GM12874 (cell line): ENCODE data around the gene MEIS3.

Source experiments
- CTCF ChIP-seq: IDR thresholded peaks from 2 replicates; pipeline ENCODE4 v1.5.1; 2011; ENCODE audit warnings: low read depth, mild to moderate bottlenecking, control low read depth, low read length, moderate library complexity; ENCODE audit not compliant: insufficient read depth

MEIS3 gene

GRCh38 chr19:47404334-47405196 lies 14.8 kb downstream of the MEIS3 start:
- no peak for TF ChIP-seq CTCF

- TF ChIP-seq CTCF, result no peak
Measured at GRCh38 chr19:47402504-47402903, 16.8 kb downstream of the MEIS3 start.

- TF ChIP-seq CTCF, result no peak
Measured at GRCh38 chr19:47398707-47399597, 20.4 kb downstream of the MEIS3 start.

GRCh38 chr19:47391510-47392223 lies 27.7 kb downstream of the MEIS3 start:
- TF ChIP-seq CTCF, result peak; percentile 90

GRCh38 chr19:47390533-47391488 lies 28.5 kb downstream of the MEIS3 start:
- TF ChIP-seq CTCF, result no peak

- no peak for TF ChIP-seq CTCF
Measured at GRCh38 chr19:47389150-47389556, 30.2 kb downstream of the MEIS3 start.
